Activated CD8-positive, alpha-beta memory T cell treated with anti-CD3 and anti-CD28 coated beads for 48 hours (primary cell): ENCODE results near the gene MAPT.

Experiments used
- DNase-seq, 3 experiments: peaks; one replicate each; pipeline ENCODE4 v3.0.0-alpha.2; 2020; ENCODE audit warnings: low read depth in 2 of 3, low spot score in 2 of 3

Gene MAPT

GRCh38 chr17:45894022-45894784, at the start of gene MAPT:
TSS of gene MAPT (plus strand) at chr17:45894554. CDS start at chr17:45962338, 67,784 bp downstream.
- peak; percentile 58 to 77 (median 72) for DNase-seq

- DNase-seq, result no peak
Observed at GRCh38 chr17:45844695-45845375, 49.5 kb upstream of the MAPT start, which contains the start of gene SPPL2C. TSS of gene SPPL2C (plus strand) at chr17:45844881. CDS start at chr17:45844907, 26 bp downstream.

DNA sequence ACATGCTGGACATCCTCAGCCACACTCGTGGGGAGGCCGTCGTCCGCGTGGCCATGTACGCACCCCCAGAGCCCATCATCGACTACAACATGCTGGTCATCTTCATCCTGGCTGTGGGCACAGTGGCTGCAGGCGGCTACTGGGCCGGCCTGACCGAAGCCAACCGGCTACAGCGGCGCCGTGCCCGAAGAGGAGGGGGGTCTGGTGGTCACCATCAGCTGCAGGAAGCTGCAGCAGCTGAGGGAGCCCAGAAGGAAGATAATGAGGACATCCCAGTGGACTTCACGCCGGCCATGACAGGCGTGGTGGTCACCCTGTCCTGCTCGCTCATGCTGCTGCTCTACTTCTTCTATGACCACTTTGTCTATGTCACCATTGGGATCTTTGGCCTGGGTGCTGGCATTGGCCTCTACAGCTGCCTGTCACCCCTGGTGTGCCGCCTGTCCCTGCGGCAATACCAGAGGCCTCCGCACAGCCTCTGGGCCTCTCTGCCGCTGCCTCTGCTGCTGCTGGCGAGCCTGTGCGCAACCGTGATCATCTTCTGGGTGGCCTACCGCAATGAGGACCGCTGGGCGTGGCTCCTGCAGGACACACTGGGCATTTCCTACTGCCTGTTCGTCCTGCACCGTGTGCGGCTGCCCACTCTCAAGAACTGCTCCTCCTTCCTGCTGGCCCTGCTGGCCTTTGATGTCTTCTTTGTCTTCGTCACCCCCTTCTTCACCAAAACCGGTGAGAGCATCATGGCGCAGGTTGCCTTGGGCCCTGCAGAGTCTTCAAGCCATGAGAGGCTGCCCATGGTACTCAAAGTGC, 48.8 kb upstream of the MAPT start:
- no peak for DNase-seq

DNA sequence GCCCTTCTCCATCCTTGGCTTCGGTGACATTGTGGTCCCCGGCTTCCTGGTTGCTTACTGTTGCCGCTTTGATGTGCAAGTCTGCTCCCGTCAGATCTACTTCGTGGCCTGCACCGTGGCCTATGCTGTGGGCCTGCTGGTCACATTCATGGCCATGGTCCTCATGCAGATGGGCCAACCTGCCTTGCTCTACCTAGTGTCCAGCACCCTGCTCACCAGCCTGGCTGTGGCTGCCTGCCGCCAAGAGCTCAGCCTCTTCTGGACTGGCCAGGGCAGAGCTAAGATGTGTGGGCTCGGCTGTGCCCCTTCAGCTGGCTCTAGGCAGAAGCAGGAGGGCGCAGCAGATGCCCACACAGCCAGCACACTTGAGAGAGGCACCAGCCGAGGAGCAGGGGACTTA, 48.1 kb upstream of the MAPT start:
- DNase-seq, result no peak

DNA sequence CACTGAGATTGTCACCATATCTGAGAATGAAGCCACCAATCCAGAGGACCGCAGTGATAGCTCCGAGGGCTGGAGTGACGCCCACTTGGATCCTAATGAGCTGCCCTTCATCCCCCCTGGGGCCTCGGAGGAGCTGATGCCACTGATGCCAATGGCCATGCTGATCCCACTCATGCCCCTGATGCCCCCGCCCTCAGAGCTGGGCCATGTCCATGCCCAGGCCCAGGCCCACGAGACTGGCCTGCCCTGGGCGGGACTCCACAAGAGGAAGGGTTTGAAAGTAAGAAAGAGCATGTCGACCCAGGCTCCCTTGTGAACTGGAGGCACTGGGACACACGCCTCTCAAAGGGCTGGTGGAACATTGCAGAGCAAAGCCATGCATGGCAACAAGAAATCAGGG, 47.7 kb upstream of the MAPT start:
- DNase-seq, result no peak

DNA sequence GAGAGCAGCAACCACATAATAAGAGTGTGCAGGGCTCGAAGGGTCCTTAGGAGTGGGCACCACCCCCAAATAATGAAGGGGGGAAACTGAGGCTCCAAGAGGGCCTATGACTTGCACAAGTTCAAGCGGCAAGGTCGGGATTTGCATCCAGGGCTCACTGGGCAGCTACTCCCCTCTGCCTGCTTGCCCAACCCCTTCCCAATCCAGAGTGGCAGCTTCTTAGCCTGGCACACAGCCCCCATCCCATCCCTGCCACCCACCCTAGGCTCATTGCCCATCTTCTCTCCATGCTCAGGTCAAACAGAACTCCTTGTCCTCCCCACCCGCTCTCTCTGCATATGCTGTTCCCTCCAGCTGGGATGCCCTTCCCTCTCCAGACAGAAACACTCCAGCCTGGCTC, 47.3 kb upstream of the MAPT start:
- DNase-seq, result no peak

GRCh38 chr17:45847747-45848146, 46.6 kb upstream of the MAPT start:
- no peak for DNase-seq

DNA sequence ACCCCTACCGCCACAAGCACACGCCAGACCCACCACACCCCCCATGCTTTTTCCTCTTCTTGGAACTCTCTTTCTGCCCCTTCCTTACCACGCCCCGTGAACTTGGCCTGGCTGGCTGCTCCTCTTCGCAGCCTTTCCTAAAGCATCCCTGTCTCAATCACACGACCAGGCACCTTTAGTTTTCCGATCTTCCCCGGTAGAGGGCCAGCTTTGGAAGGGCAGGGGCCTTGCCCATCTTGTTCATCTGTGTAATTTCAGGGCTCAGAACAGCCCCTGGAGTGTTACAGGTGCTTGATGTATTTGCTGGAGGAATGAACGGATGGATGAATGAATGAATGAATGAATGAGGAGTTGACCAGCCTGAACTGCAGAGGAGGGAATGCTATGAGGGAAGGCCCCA, 45.9 kb upstream of the MAPT start:
- DNase-seq, result no peak

DNA sequence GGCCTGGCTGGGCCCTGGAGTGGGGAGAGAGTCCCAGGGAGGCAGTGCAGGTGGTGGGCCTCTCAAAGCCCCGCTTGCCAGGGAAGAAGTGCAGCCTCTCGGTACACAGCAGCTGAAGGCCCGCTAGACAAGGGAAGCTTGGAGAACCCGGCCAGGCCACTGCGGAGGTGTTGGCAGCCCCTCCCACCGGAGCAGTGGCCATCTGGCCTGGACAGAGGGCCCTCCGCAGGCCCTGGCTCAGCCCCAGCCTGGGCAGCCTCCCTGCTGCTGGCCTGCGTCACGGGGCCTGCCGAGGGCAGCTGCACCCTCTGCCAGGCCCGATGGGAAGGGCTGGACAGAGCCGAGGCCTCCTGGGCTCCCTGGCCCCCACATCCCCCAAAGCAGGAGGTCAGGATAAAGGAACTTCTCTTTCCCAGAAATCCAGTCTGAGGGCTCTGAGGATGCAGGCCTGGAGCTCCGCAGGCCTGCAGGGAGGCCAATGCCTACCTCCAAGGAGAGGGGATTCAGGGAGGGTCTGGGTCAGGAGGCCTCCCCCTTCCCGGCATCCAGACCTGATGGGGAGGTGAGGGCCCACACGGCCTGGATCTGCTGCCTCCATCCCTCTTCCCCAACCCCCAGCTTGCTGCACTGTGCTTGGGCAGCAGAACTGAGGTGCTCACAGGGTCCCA, 45.4 kb upstream of the MAPT start:
- DNase-seq, result no peak

DNA sequence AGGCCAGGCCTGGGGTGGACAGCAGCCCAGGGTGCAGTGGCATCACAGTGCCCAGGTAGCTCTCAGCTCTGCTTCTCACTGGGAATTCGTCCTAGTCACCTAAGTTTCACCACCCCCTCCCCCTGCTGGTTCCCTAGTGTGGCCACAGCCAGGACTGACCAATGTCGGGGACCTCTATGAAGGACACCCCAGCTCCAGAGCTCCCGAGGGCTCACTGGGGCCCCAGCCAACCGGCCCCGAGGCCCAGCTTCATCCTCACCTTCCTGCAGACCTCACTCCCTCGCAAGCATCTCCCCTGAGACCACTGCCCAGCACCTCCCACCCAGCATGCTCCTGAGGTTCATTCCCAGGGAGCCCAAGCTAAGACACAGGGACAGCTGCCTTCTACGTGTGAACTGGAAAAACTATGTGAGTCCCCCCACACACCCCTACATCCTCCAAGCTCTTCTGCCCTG, 44.8 kb upstream of the MAPT start:
- DNase-seq, result no peak

DNA sequence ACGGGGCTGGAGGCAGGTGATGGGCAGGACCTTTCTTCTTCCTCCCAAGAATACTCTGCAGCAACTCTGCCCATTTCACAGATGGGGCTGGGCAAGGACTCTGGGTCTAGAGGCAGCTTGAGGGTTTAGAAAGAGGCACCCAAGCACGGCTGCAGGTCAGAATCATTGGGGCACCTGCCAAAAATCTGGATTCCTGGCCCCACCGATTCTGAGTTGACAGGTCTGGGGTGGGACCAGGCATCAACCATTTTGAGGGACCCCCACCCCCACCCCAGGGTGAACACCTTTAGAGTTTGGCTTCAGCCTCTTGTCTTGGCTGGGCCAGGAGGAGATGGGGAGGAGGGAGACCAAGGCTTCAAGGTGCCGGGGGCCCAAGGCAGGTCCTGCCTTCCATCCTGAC, 44.3 kb upstream of the MAPT start:
- no peak for DNase-seq

GRCh38 chr17:45850468-45850867, 43.9 kb upstream of the MAPT start:
- DNase-seq, result no peak

GRCh38 chr17:45851022-45851421, 43.3 kb upstream of the MAPT start:
- DNase-seq, result no peak

DNA sequence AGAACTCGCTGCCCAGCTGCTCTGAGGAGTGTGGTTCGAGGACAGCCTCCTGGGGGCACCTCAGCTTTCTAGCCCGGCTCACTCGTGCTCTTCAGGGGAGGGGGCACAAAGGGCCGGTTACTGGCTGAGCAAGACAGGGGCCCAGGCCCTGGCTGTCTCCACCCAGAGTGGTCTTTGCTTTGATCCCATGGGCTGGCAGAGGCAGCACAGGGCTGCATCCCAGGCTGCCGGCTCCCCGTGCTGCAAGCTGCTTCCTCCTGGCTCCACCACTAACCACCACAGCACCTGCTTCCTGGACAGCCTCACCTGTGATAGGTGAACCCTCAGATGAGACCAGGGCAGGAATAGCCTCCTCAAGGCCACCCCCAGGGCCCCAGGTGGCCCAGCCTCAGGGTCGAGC, 42.9 kb upstream of the MAPT start:
- DNase-seq, result no peak

GRCh38 chr17:45851873-45852272, 42.5 kb upstream of the MAPT start:
- no peak for DNase-seq

- peak; percentile 16 to 58 (median 31) for DNase-seq
Observed at GRCh38 chr17:45852535-45853297, 41.6 kb upstream of the MAPT start.

DNA sequence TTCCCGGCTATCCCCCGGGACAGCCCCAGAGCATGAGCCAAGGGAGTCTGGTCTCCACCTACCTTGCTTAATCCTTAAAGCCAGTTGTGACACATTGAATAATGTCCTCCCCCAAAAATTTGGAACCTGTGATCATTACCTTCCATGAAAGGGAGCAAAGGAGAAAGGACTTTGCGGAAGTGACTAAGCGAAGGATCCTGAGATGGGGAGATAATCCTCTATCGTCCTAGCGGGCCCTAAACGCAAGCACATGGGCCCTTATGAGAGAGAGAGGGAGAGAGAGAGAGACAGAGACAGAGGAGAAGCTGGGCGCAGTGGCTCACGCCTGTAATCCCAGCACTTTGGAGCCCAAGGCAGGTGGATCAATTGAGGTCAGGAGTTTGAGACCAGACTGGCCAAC, 40.1 kb upstream of the MAPT start:
- DNase-seq, result no peak

DNA sequence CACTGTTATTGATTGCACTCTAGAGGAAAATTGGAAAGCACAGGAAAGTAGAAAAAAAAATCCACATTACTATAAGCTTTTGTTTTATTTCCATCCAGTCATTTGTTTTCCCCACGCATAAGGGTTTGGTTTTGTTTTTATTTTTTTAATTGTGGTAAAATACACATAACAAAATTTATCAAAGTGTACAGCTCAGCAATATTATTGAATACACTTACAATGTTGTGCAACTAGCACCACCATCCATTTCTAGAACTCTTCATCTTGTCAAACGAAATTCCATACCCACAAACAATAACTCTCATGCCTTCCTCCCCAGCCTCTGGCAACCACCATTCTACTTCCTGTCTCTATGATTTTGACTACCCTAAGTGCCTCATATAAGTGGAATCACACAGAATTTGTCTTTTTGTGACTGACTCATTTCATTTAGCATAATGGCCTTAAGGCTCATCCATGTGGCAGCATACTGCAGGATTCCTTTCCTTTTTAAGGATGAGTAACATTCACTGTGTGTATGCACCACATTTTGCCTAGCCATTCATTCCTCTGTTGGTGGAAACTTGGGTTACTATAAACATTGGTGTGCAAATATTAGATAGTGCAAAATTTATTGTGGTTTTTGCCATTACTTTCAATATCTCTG, 38.5 kb upstream of the MAPT start:
- DNase-seq, result no peak

DNA sequence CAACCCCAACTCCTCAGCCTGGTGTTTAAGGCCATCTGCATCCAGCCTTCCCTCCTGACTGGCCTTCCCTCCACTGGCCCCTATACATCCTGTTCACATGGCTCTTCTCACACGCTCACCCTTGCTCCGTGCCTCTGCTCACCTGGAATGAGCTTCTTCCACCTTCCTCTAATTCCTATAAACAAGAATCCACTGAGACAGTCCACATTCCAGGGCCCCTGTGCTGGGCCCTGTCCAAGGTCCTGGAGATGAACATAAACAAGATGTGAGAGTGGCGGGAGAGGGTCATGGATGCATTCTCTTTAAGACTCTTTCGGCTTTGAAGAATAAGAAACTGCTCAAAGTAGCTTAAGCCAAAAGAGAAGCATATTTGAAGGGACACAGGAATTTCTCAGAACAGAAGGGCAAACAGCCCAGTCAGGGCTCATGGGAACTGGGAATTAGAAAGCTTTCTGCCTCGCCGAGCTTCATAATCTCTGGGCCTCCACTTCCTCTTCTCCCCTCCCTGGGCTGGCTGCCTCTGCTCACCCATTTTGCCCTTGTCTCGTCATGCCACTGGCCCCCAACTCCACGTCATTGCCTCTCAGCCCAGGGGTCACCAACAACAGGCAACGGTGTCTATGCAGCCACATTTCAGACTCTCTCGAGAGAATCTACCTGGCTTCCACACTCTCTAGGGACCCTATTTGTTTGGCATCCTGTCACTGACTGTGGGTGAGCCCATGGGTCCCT, 36.2 kb upstream of the MAPT start:
- no peak for DNase-seq
